ENCODE measurements around the gene SIRT2.

DNA sequence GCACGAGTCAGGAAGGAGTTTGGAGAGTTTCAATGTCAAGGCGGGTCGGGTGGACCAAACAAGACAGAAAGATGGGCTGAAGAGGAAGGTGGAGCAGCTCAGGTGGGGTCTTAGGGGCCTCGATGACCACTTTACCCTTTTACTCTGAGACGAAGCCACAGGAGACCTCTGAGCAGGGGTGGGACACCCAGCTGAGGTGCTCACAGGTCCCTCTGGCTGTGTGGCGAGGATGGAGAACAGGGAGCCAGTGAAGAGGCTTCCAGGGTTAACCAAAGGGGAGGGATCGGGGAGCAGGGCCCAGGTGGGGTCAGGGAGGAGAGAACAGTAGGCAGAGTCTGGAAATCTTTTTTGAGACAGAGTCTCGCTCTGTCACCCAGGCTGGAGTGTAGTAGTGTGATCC, 14.5 kb upstream of the SIRT2 start:
- TF ChIP-seq, protein P1, sequence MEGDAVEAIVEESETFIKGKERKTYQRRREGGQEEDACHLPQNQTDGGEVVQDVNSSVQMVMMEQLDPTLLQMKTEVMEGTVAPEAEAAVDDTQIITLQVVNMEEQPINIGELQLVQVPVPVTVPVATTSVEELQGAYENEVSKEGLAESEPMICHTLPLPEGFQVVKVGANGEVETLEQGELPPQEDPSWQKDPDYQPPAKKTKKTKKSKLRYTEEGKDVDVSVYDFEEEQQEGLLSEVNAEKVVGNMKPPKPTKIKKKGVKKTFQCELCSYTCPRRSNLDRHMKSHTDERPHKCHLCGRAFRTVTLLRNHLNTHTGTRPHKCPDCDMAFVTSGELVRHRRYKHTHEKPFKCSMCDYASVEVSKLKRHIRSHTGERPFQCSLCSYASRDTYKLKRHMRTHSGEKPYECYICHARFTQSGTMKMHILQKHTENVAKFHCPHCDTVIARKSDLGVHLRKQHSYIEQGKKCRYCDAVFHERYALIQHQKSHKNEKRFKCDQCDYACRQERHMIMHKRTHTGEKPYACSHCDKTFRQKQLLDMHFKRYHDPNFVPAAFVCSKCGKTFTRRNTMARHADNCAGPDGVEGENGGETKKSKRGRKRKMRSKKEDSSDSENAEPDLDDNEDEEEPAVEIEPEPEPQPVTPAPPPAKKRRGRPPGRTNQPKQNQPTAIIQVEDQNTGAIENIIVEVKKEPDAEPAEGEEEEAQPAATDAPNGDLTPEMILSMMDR (IDR thresholded peaks at IDR 0.05): no peak
- no peak for TF ChIP-seq EZH2 (IDR thresholded peaks at IDR 0.05; ENCODE audit: borderline replicate concordance, insufficient read depth, low read depth, low read length, poor library complexity, severe bottlenecking)
